ENCODE results near the gene TLE2.

GRCh38 chr19:3027981-3028304 is 1.1 kb downstream of the TLE2 start:
- TF ChIP-seq ZNF274 (IDR thresholded peaks at IDR 0.05; ENCODE audit: low read depth, low read length) = no peak
- no peak for TF ChIP-seq YY1 (IDR thresholded peaks at IDR 0.05; ENCODE audit: insufficient read depth, insufficient read length)
- TF ChIP-seq SUZ12 (IDR thresholded peaks at IDR 0.05; ENCODE audit: extremely low read depth, insufficient read depth, insufficient read length) = no peak
